Psoas muscle (tissue), 8 donors: ENCODE results near the gene JMJD1C. TPM values are rescaled to one million over a fixed set of nuclear protein-coding genes. Genes with fewer than 3 reads are reported as not detected.
"Not testable (repeated sequence)": the region's sequence is repeated elsewhere in the genome, so short reads cannot be mapped to it uniquely, and the experiment has no call there.

Experiments
- ATAC-seq, 4 donors: fragments of 200-7000 bp; cut with Tn5 transposase; one replicate each; pipeline ENCODE4 v1.9.1; 2020; ENCODE audit warnings: moderate library complexity in 3 of 4, mild to moderate bottlenecking in 2 of 4
- DNase-seq, 2 donors: peaks; one replicate each; pipeline ENCODE4 v3.0.0-alpha.2; 2020
- H3K27ac ChIP-seq: fragments of 200-600 bp; one replicate; pipeline ENCODE4 v1.8.0; 2022
- H3K27me3 ChIP-seq, 3 donors: fragments of 200-600 bp in 1 of 3; one replicate each; pipeline versions ENCODE4 v1.6.1 to v1.8.0; 2013 to 2022; ENCODE audit warnings: low read length in 2 of 3, mild to moderate bottlenecking in 2 of 3, moderate library complexity in 1 of 3; ENCODE audit not compliant: insufficient read depth in 3 of 3
- H3K36me3 ChIP-seq, 2 donors: fragments of 200-600 bp in 1 of 2; one replicate each; pipeline versions ENCODE4 v1.6.1 to v1.8.0; 2013 to 2022; ENCODE audit warnings: low read depth in 1 of 2, mild to moderate bottlenecking in 1 of 2, moderate library complexity in 1 of 2; ENCODE audit not compliant: insufficient read depth in 1 of 2
- H3K4me1 ChIP-seq: fragments of 200-600 bp; one replicate; pipeline ENCODE4 v1.8.0; 2022
- H3K4me3 ChIP-seq: fragments of 200-600 bp; one replicate; pipeline ENCODE4 v1.8.0; 2022; ENCODE audit warnings: mild to moderate bottlenecking
- H3K9me3 ChIP-seq: fragments of 200-600 bp; one replicate; pipeline ENCODE4 v1.8.0; 2022
- WGBS, 3 donors: extraction: QIAGEN DNeasy Blood & Tissue Kit; methylation state at CpG; one replicate each; pipeline versions ENCODE4 v1.1.6 to v1.1.7; 2013; 5-methylcytosine and 5-hydroxymethylcytosine counted together
- intact Hi-C, 2 donors: fragments of 100-400 bp; cut with DNase I; formaldehyde crosslinking; loops; one replicate each; pipeline versions ENCODE4 v1.11.0 to v1.14.2; 2022
- polyA plus RNA-seq, 3 donors: library from polyadenylated mRNA; stranded (reverse); fragments of 200-250 nt; gene quantifications; one replicate each; pipeline ENCODE4 v1.2.3, GENCODE V29; 2013
- total RNA-seq, 4 donors: library from RNA; stranded (reverse); fragmentation: NEBNext Ultra II Directional in 2 of 4; extraction: Animal tissue kit (Norgen Biotek cat#: 25700) in 2 of 4; gene quantifications; one replicate each; pipeline versions ENCODE4 v1.2.1 to v1.2.4, GENCODE V29; 2021 to 2023
- TF ChIP-seq, protein P1 (sequence below): fragments of 200-600 bp; IDR thresholded peaks from one replicate; pipeline ENCODE4 v1.8.0; 2022; ENCODE audit warnings: antibody characterized with exemption
- donor health status: healthy with polysubstance abuse.
- donor health status: DM: no; HTN: no; CAD: no; lungs with moderate emphysema.
- donor health status: Bipolar disorder and iron deficiency.
- donor health status: healthy.
- donor health status: DM: yes; HTN: yes; CAD: no.
- donor health status: DM: no; HTN: no; CAD: no.
- donor health status: DM: no; HTN: no; CAD: no.
- donor health status: DM: yes; HTN: yes; CAD: no.

Gene JMJD1C
- total and polyA plus RNA-seq, 7 donors, result 17.5 to 74.4 (median 28.8) TPM

DNA sequence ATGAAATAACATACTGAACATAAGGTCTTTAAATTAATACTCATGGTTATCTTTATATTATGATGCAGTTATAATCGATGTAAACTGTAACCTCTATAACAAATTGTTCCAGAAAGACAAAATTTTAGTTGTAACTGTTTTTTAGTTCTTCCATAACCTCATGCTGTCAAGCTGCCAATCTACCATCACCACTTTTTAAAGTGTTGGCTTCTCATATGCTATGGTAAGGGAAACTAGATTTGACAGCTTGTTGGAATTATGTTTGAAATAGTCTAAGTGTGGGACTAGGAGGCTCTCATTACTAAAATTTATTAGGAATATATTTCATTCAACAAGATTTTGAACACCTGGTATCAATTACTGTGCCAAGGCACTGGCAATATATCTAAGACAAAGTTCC lies 227.3 kb downstream of the JMJD1C start:
- intact Hi-C loops, result no loop called here
- ATAC-seq (no peak), DNase-seq (no peak)
- H3K36me3 ChIP-seq, result peaks cover 0 to 3% of the 10 kb centered on the region in 2 donors
- no peaks in the 10 kb centered on the region for H3K27me3 ChIP-seq
- TF ChIP-seq, protein P1, sequence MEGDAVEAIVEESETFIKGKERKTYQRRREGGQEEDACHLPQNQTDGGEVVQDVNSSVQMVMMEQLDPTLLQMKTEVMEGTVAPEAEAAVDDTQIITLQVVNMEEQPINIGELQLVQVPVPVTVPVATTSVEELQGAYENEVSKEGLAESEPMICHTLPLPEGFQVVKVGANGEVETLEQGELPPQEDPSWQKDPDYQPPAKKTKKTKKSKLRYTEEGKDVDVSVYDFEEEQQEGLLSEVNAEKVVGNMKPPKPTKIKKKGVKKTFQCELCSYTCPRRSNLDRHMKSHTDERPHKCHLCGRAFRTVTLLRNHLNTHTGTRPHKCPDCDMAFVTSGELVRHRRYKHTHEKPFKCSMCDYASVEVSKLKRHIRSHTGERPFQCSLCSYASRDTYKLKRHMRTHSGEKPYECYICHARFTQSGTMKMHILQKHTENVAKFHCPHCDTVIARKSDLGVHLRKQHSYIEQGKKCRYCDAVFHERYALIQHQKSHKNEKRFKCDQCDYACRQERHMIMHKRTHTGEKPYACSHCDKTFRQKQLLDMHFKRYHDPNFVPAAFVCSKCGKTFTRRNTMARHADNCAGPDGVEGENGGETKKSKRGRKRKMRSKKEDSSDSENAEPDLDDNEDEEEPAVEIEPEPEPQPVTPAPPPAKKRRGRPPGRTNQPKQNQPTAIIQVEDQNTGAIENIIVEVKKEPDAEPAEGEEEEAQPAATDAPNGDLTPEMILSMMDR, result no peak
- H3K4me1 ChIP-seq, result peaks cover 57% of the 10 kb centered on the region
- H3K4me3 ChIP-seq, result no peak overlapping the region
- H3K9me3 ChIP-seq, result no peaks in the 10 kb centered on the region
- H3K27ac ChIP-seq, result no peak overlapping the region
- 63 to 73% (median 69%) methylated on average over 1 of the region's 1 CpG for WGBS, 3 donors

DNA sequence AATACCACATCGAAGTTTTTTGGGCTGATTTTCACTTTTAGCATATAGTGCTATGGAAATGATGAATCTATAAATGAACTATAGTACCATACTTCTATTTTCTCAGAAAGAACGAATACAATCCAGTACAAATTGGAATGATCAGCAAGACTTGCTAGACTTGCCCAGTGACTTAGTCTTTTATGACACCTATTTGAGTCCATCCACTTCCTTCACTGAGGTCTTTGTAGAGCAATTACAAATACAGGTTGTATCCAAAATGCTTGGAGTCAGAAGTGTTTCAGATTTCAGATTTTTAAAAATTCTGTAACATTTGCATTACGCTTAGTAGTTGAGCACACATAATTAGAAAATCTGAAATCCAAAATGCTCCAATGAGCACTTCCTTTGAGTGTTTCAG lies 228.4 kb downstream of the JMJD1C start:
- H3K36me3 ChIP-seq, result peaks cover 0 to 3% of the 10 kb centered on the region in 2 donors
- no peak for ATAC-seq
- TF ChIP-seq, protein P1, result no peak
- no peaks in the 10 kb centered on the region for H3K9me3 ChIP-seq
- H3K4me1 ChIP-seq, result peaks cover 55% of the 10 kb centered on the region
- WGBS, 3 donors, result 93 to 98% (median 98%) methylated on average over 3 of the region's 3 CpGs
- DNase-seq, result no peak
- peak overlapping the region; percentile 76 for H3K27ac ChIP-seq
- intact Hi-C loops, result no loop called here
- H3K4me3 ChIP-seq, result no peak overlapping the region
- H3K27me3 ChIP-seq, result no peaks in the 10 kb centered on the region

GRCh38 chr10:63236113-63236935 lies 229.5 kb downstream of the JMJD1C start:
- WGBS, 3 donors, result 89 to 94% (median 93%) methylated on average over 2 of the region's 2 CpGs
- peak overlapping the region; percentile 76 for H3K27ac ChIP-seq
- TF ChIP-seq, protein P1, result no peak
- H3K4me1 ChIP-seq, result peaks cover 44% of the 10 kb centered on the region
- DNase-seq (no peak), ATAC-seq (peak; percentile 86 to 93 (median 91))
- no peaks in the 10 kb centered on the region for H3K9me3 ChIP-seq
- H3K36me3 ChIP-seq, result peaks cover 0 to 3% of the 10 kb centered on the region in 2 donors
- H3K4me3 ChIP-seq, result peak overlapping the region; percentile 13
- intact Hi-C loops, result no loop called here
- no peaks in the 10 kb centered on the region for H3K27me3 ChIP-seq

DNA sequence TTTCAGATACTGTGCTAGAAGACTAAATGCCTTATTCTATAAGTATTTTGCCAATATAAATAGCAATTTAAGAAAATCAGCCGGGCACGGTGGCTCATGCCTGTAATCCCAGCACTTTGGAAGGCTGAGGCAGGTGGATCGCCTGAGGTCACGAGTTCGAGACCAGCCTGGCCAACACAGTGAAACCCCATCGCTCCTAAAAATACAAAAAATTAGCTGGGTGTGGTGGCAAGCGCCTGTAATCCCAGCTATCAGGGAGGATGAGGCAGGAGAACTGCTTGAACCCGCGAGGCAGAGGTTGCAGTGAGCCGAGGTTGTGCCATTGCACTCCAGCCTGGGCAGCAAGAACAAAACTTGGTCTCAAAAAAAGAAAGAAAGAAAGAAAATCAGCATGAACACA lies 230.6 kb downstream of the JMJD1C start:
- not testable (repeated sequence) for H3K27ac ChIP-seq, ATAC-seq

DNA sequence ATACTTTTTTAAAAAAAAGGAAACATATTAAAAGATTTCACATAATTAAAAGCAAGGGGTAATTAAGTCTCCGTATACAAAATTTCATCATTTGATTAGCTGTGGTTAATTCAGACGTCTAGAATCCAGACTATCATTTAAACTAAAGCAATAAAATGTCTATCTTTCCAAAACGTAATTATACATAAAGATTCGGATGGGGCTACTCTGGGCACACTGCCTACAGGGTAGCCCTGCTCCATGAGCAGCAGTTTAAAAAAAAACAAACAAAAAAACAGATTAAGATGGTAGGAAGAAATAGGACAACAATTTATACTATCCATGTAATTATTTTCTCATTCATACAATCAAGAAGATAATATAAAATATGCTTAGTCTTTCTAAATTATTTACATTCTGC lies 236.6 kb downstream of the JMJD1C start:
- intact Hi-C loops, result no loop called here

More for the DNA sequence above, 230.6 kb downstream of the JMJD1C start:
- 94 to 96% (median 95%) methylated on average over 10 of the region's 10 CpGs for WGBS, 3 donors
- H3K36me3 ChIP-seq, DNase-seq, H3K9me3 ChIP-seq, intact Hi-C loops, H3K4me3 ChIP-seq, H3K27me3 ChIP-seq: not testable (repeated sequence)
- peaks cover 33% of the 10 kb centered on the region for H3K4me1 ChIP-seq

More for the DNA sequence above, 236.6 kb downstream of the JMJD1C start:
- Histone ChIP-seq H3K36me3 (no peaks in the 10 kb centered on the region), H3K4me1 (peaks cover 24% of the 10 kb centered on the region), H3K4me3 (no peak overlapping the region), H3K27ac (no peak overlapping the region), H3K9me3 (no peaks in the 10 kb centered on the region), H3K27me3 (no peaks in the 10 kb centered on the region)
- WGBS, 3 donors, result 65 to 66% (median 65%) methylated on average over 4 of the region's 4 CpGs
- DNase-seq (no peak), ATAC-seq (no peak)
- TF ChIP-seq, protein P1, result no peak
